GM19455 (cell line): Measurements from ENCODE around the gene HERC2.
"Not testable (repeated sequence)": the region's sequence is repeated elsewhere in the genome, so short reads cannot be mapped to it uniquely, and the experiment has no call there.

Experiments used
- ATAC-seq: cut with Tn5 transposase; IDR thresholded peaks from one replicate; pipeline ENCODE4 v1.9.1; 2021; ENCODE audit not compliant: unreplicated experiment

The HERC2 gene

GRCh38 chr15:28286031-28286430, 35.9 kb downstream of the HERC2 start:
- no peak for ATAC-seq

GRCh38 chr15:28281876-28282275, 40.1 kb downstream of the HERC2 start:
- ATAC-seq, result no peak

- no peak for ATAC-seq
Measured at GRCh38 chr15:28274635-28275034, 47.3 kb downstream of the HERC2 start.

- ATAC-seq, result no peak
Measured at GRCh38 chr15:28273873-28274610, 47.9 kb downstream of the HERC2 start.

- no peak for ATAC-seq
Measured at GRCh38 chr15:28273468-28273867, 48.5 kb downstream of the HERC2 start.

GRCh38 chr15:28272587-28272986, 49.4 kb downstream of the HERC2 start:
- no peak for ATAC-seq

- ATAC-seq, result no peak
Measured at GRCh38 chr15:28271697-28272260, 50.2 kb downstream of the HERC2 start.

- no peak for ATAC-seq
Measured at GRCh38 chr15:28269097-28269496, 52.9 kb downstream of the HERC2 start.

GRCh38 chr15:28267727-28268126, 54.3 kb downstream of the HERC2 start:
- no peak for ATAC-seq

GRCh38 chr15:28265334-28266019, 56.5 kb downstream of the HERC2 start:
- ATAC-seq, result no peak

- ATAC-seq, result no peak
Measured at GRCh38 chr15:28264166-28264565, 57.8 kb downstream of the HERC2 start.

- ATAC-seq, result no peak
Measured at GRCh38 chr15:28262438-28262837, 59.5 kb downstream of the HERC2 start.

- no peak for ATAC-seq
Measured at GRCh38 chr15:28260722-28261121, 61.3 kb downstream of the HERC2 start.

GRCh38 chr15:28260317-28260716, 61.7 kb downstream of the HERC2 start:
- ATAC-seq, result no peak

- no peak for ATAC-seq
Measured at GRCh38 chr15:28255965-28256364, 66.0 kb downstream of the HERC2 start.

GRCh38 chr15:28252831-28253230, 69.1 kb downstream of the HERC2 start:
- ATAC-seq, result no peak

GRCh38 chr15:28246605-28247004, 75.4 kb downstream of the HERC2 start:
- no peak for ATAC-seq

- no peak for ATAC-seq
Measured at GRCh38 chr15:28243901-28244300, 78.1 kb downstream of the HERC2 start.

- no peak for ATAC-seq
Measured at GRCh38 chr15:28243399-28243798, 78.6 kb downstream of the HERC2 start.

GRCh38 chr15:28238296-28238695, 83.7 kb downstream of the HERC2 start:
- ATAC-seq, result not testable (repeated sequence)

GRCh38 chr15:28231743-28232142, 90.2 kb downstream of the HERC2 start:
- not testable (repeated sequence) for ATAC-seq

- not testable (repeated sequence) for ATAC-seq
Measured at GRCh38 chr15:28231336-28231735, 90.6 kb downstream of the HERC2 start.
